Measurements from ENCODE around the gene THAP9. TPM values are rescaled to one million over a fixed set of nuclear protein-coding genes. Genes with fewer than 3 reads are reported as not detected.

THAP9 gene
- total RNA-seq, 2 experiments from 2014 or later: 3.8 to 4.3 TPM

GRCh38 chr4:82919386-82919785, 18.9 kb downstream of the THAP9 start:
- ChIA-PET POLR2A (interaction anchor here (0.6 kb wide), 1 partner anchor 40 kb away, joined by 4 read pairs; no protein-coding TSS in a partner anchor), CTCF (no interaction called here)
- H3K36me3 Mint-ChIP-seq (ENCODE audit: low read depth): peaks cover 7% of the 10 kb centered on the region
- Histone ChIP-seq H3K36me3 (ENCODE audit: insufficient read depth, low read length) (peaks cover 4% of the 10 kb centered on the region), H3K9me3 (ENCODE audit: control insufficient read depth in 1 of 2, insufficient read depth in 1 of 2, low read length in 2 of 2) (no peaks in the 10 kb centered on the region), H3K27ac (ENCODE audit: low read depth in 1 of 2, low read length in 2 of 2) (no peak overlapping the region), H3K4me1 (ENCODE audit: insufficient read depth, low read length) (no peaks in the 10 kb centered on the region), H3K27me3 (ENCODE audit: control insufficient read depth in 1 of 2, insufficient read depth in 2 of 2, low read length in 2 of 2) (no peaks in the 10 kb centered on the region), H3K4me3 (ENCODE audit: low read length) (no peak overlapping the region)
- DNase-seq (no peak), ATAC-seq (ENCODE audit: poor library complexity) (no peak)
- TF ChIP-seq CTCF (IDR thresholded peaks at IDR 0.05): no peak
- H3K27ac Mint-ChIP-seq: no peak overlapping the region
- no peaks in the 10 kb centered on the region for H3K4me1 Mint-ChIP-seq (ENCODE audit: low read depth)
- H3K4me3 Mint-ChIP-seq: no peak overlapping the region
- H3K27me3 Mint-ChIP-seq: no peaks in the 10 kb centered on the region
- intact Hi-C loops (cut with DNase I, micrococcal nuclease): no loop called here
- no peaks in the 10 kb centered on the region for H3K9me3 Mint-ChIP-seq

- ATAC-seq (ENCODE audit: poor library complexity) (no peak), DNase-seq (no peak)
- Mint-ChIP-seq H3K36me3 (ENCODE audit: low read depth) (no peaks in the 10 kb centered on the region), H3K27ac (no peak overlapping the region), H3K27me3 (no peaks in the 10 kb centered on the region), H3K4me3 (no peak overlapping the region), H3K4me1 (ENCODE audit: low read depth) (no peaks in the 10 kb centered on the region), H3K9me3 (no peaks in the 10 kb centered on the region)
- H3K36me3 ChIP-seq (ENCODE audit: insufficient read depth, low read length): peaks cover 4% of the 10 kb centered on the region
- H3K4me1 ChIP-seq (ENCODE audit: insufficient read depth, low read length): no peaks in the 10 kb centered on the region
- H3K27ac ChIP-seq (ENCODE audit: low read depth in 1 of 2, low read length in 2 of 2): no peak overlapping the region
- intact Hi-C loops (cut with DNase I, micrococcal nuclease): no loop called here
- no peak for TF ChIP-seq CTCF (IDR thresholded peaks at IDR 0.05)
- no peaks in the 10 kb centered on the region for H3K9me3 ChIP-seq (ENCODE audit: control insufficient read depth in 1 of 2, insufficient read depth in 1 of 2, low read length in 2 of 2)
- POLR2A ChIA-PET: interaction anchor here (1.3 kb wide), 1 partner anchor 113 kb away, joined by 3 read pairs; the partner anchor contains the start of gene COPS4
- no peaks in the 10 kb centered on the region for H3K27me3 ChIP-seq (ENCODE audit: control insufficient read depth in 1 of 2, insufficient read depth in 2 of 2, low read length in 2 of 2)
- CTCF ChIA-PET: no interaction called here
- H3K4me3 ChIP-seq (ENCODE audit: low read length): no peak overlapping the region
Measured at GRCh38 chr4:82921795-82922194, 21.3 kb downstream of the THAP9 start.

- no peaks in the 10 kb centered on the region for H3K9me3 ChIP-seq (ENCODE audit: control insufficient read depth in 1 of 2, insufficient read depth in 1 of 2, low read length in 2 of 2)
- Mint-ChIP-seq H3K9me3 (no peaks in the 10 kb centered on the region), H3K36me3 (ENCODE audit: low read depth) (peaks cover 67% of the 10 kb centered on the region), H3K4me3 (no peak overlapping the region), H3K4me1 (ENCODE audit: low read depth) (no peaks in the 10 kb centered on the region), H3K27me3 (no peaks in the 10 kb centered on the region), H3K27ac (no peak overlapping the region)
- H3K36me3 ChIP-seq (ENCODE audit: insufficient read depth, low read length): peaks cover 17% of the 10 kb centered on the region
- no peaks in the 10 kb centered on the region for H3K27me3 ChIP-seq (ENCODE audit: control insufficient read depth in 1 of 2, insufficient read depth in 2 of 2, low read length in 2 of 2)
- ATAC-seq (ENCODE audit: poor library complexity) (no peak), DNase-seq (no peak)
- no peak overlapping the region for H3K27ac ChIP-seq (ENCODE audit: low read depth in 1 of 2, low read length in 2 of 2)
- no peak for TF ChIP-seq CTCF (IDR thresholded peaks at IDR 0.05)
- intact Hi-C loops (cut with DNase I, micrococcal nuclease): no loop called here
- H3K4me3 ChIP-seq (ENCODE audit: low read length): no peak overlapping the region
- ChIA-PET POLR2A (no interaction called here), CTCF (no interaction called here)
- H3K4me1 ChIP-seq (ENCODE audit: insufficient read depth, low read length): no peaks in the 10 kb centered on the region
Measured at GRCh38 chr4:82930848-82931755, 30.6 kb downstream of the THAP9 start.
